Measurements from ENCODE around the gene CD58.

The CD58 gene

GRCh38 chr1:116586741-116587143 is 15.9 kb upstream of the CD58 start:
- no peaks in the 10 kb centered on the region for H3K9me3 ChIP-seq (ENCODE audit: control extremely low read depth in 1 of 5, control insufficient read depth in 4 of 5, insufficient read depth in 2 of 5, low read depth in 1 of 5, low read length in 4 of 5)
- H3K4me1 ChIP-seq (ENCODE audit: control extremely low read depth in 1 of 4, control insufficient read depth in 4 of 4, insufficient read depth in 4 of 4, low read length in 3 of 4): peaks cover 0 to 10% (median 9%) of the 10 kb centered on the region in 4 experiments
- H3K36me3 ChIP-seq (ENCODE audit: control insufficient read depth in 4 of 4, insufficient read depth in 4 of 4, low read length in 3 of 4): no peaks in the 10 kb centered on the region
- DNase-seq: no peak
- H3K27ac ChIP-seq (ENCODE audit: insufficient read depth in 1 of 2, low read depth in 1 of 2, low read length in 2 of 2, poor library complexity in 1 of 2, severe bottlenecking in 2 of 2): no peak overlapping the region
- POLR2A ChIA-PET: no interaction called here
- WGBS (ENCODE audit: insufficient coverage): 75% methylated on average over 2 of the region's 3 CpGs
- H3K4me3 ChIP-seq (ENCODE audit: control insufficient read depth in 1 of 7, extremely low read depth in 1 of 7, insufficient read depth in 4 of 7, low read depth in 2 of 7, low read length in 6 of 7): no peak overlapping the region
- CTCF ChIA-PET: interaction anchor here (1.2 to 1.3 kb wide), 2 partner anchors 9 to 13 kb away, joined by 6 read pairs; no protein-coding TSS in a partner anchor
- H3K27me3 ChIP-seq (replicated peaks in 2 of 5; ENCODE audit: control insufficient read depth in 4 of 5, insufficient read depth in 5 of 5, low read length in 4 of 5): no peaks in the 10 kb centered on the region

GRCh38 chr1:116585886-116586285 is 15.1 kb upstream of the CD58 start:
- ChIA-PET CTCF (interaction anchor here (1.2 to 1.3 kb wide), 2 partner anchors 10 to 12 kb away, joined by 6 read pairs; no protein-coding TSS in a partner anchor), POLR2A (no interaction called here)
- no peaks in the 10 kb centered on the region for H3K27me3 ChIP-seq (replicated peaks in 2 of 5; ENCODE audit: control insufficient read depth in 4 of 5, insufficient read depth in 5 of 5, low read length in 4 of 5)
- WGBS (ENCODE audit: insufficient coverage): 92% methylated on average over 1 of the region's 1 CpG
- DNase-seq: no peak
- H3K4me1 ChIP-seq (ENCODE audit: control extremely low read depth in 1 of 4, control insufficient read depth in 4 of 4, insufficient read depth in 4 of 4, low read length in 3 of 4): peaks cover 0 to 10% (median 9%) of the 10 kb centered on the region in 4 experiments
- H3K4me3 ChIP-seq (ENCODE audit: control insufficient read depth in 1 of 7, extremely low read depth in 1 of 7, insufficient read depth in 4 of 7, low read depth in 2 of 7, low read length in 6 of 7): no peak overlapping the region
- H3K9me3 ChIP-seq (ENCODE audit: control extremely low read depth in 1 of 5, control insufficient read depth in 4 of 5, insufficient read depth in 2 of 5, low read depth in 1 of 5, low read length in 4 of 5): no peaks in the 10 kb centered on the region
- H3K27ac ChIP-seq (ENCODE audit: insufficient read depth in 1 of 2, low read depth in 1 of 2, low read length in 2 of 2, poor library complexity in 1 of 2, severe bottlenecking in 2 of 2): no peak overlapping the region
- no peaks in the 10 kb centered on the region for H3K36me3 ChIP-seq (ENCODE audit: control insufficient read depth in 4 of 4, insufficient read depth in 4 of 4, low read length in 3 of 4)

GRCh38 chr1:116581323-116581885 is 10.6 kb upstream of the CD58 start:
- 100% methylated on average over 2 of the region's 3 CpGs for WGBS (ENCODE audit: insufficient coverage)
- H3K4me3 ChIP-seq (ENCODE audit: control insufficient read depth in 1 of 7, extremely low read depth in 1 of 7, insufficient read depth in 4 of 7, low read depth in 2 of 7, low read length in 6 of 7): no peak overlapping the region
- ChIA-PET CTCF (interaction anchor here (3.2 kb wide), 1 partner anchor 14 kb away, joined by 15 read pairs; no protein-coding TSS in a partner anchor), POLR2A (no interaction called here)
- H3K27ac ChIP-seq (ENCODE audit: insufficient read depth in 1 of 2, low read depth in 1 of 2, low read length in 2 of 2, poor library complexity in 1 of 2, severe bottlenecking in 2 of 2): no peak overlapping the region
- no peak for DNase-seq
- H3K27me3 ChIP-seq (replicated peaks in 2 of 5; ENCODE audit: control insufficient read depth in 4 of 5, insufficient read depth in 5 of 5, low read length in 4 of 5): peaks cover 0 to 4% (median 0%) of the 10 kb centered on the region in 5 experiments
- no peaks in the 10 kb centered on the region for H3K36me3 ChIP-seq (ENCODE audit: control insufficient read depth in 4 of 4, insufficient read depth in 4 of 4, low read length in 3 of 4)
- H3K9me3 ChIP-seq (ENCODE audit: control extremely low read depth in 1 of 5, control insufficient read depth in 4 of 5, insufficient read depth in 2 of 5, low read depth in 1 of 5, low read length in 4 of 5): no peaks in the 10 kb centered on the region
- no peaks in the 10 kb centered on the region for H3K4me1 ChIP-seq (ENCODE audit: control extremely low read depth in 1 of 4, control insufficient read depth in 4 of 4, insufficient read depth in 4 of 4, low read length in 3 of 4)

GRCh38 chr1:116580446-116581322 is 9.9 kb upstream of the CD58 start:
- ChIA-PET POLR2A (no interaction called here), CTCF (no interaction called here)
- no peaks in the 10 kb centered on the region for H3K36me3 ChIP-seq (ENCODE audit: control insufficient read depth in 4 of 4, insufficient read depth in 4 of 4, low read length in 3 of 4)
- no peaks in the 10 kb centered on the region for H3K4me1 ChIP-seq (ENCODE audit: control extremely low read depth in 1 of 4, control insufficient read depth in 4 of 4, insufficient read depth in 4 of 4, low read length in 3 of 4)
- DNase-seq: no peak
- H3K9me3 ChIP-seq (ENCODE audit: control extremely low read depth in 1 of 5, control insufficient read depth in 4 of 5, insufficient read depth in 2 of 5, low read depth in 1 of 5, low read length in 4 of 5): no peaks in the 10 kb centered on the region
- H3K27me3 ChIP-seq (replicated peaks in 2 of 5; ENCODE audit: control insufficient read depth in 4 of 5, insufficient read depth in 5 of 5, low read length in 4 of 5): peaks cover 0 to 4% (median 0%) of the 10 kb centered on the region in 5 experiments
- WGBS (ENCODE audit: insufficient coverage): 98% methylated on average over 5 of the region's 7 CpGs
- H3K4me3 ChIP-seq (ENCODE audit: control insufficient read depth in 1 of 7, extremely low read depth in 1 of 7, insufficient read depth in 4 of 7, low read depth in 2 of 7, low read length in 6 of 7): no peak overlapping the region
- H3K27ac ChIP-seq (ENCODE audit: insufficient read depth in 1 of 2, low read depth in 1 of 2, low read length in 2 of 2, poor library complexity in 1 of 2, severe bottlenecking in 2 of 2): no peak overlapping the region

- ChIA-PET POLR2A (no interaction called here), CTCF (interaction anchor here (4.0 kb wide), 1 partner anchor 17 kb away, joined by 20 read pairs; no protein-coding TSS in a partner anchor)
- no peaks in the 10 kb centered on the region for H3K9me3 ChIP-seq (ENCODE audit: control extremely low read depth in 1 of 5, control insufficient read depth in 4 of 5, insufficient read depth in 2 of 5, low read depth in 1 of 5, low read length in 4 of 5)
- DNase-seq: no peak
- no peaks in the 10 kb centered on the region for H3K36me3 ChIP-seq (ENCODE audit: control insufficient read depth in 4 of 4, insufficient read depth in 4 of 4, low read length in 3 of 4)
- 91% methylated on average over 17 of the region's 21 CpGs for WGBS (ENCODE audit: insufficient coverage)
- H3K27me3 ChIP-seq (replicated peaks in 2 of 5; ENCODE audit: control insufficient read depth in 4 of 5, insufficient read depth in 5 of 5, low read length in 4 of 5): peaks cover 0 to 4% (median 0%) of the 10 kb centered on the region in 5 experiments
- no peaks in the 10 kb centered on the region for H3K4me1 ChIP-seq (ENCODE audit: control extremely low read depth in 1 of 4, control insufficient read depth in 4 of 4, insufficient read depth in 4 of 4, low read length in 3 of 4)
- no peak overlapping the region for H3K4me3 ChIP-seq (ENCODE audit: control insufficient read depth in 1 of 7, extremely low read depth in 1 of 7, insufficient read depth in 4 of 7, low read depth in 2 of 7, low read length in 6 of 7)
- H3K27ac ChIP-seq (ENCODE audit: insufficient read depth in 1 of 2, low read depth in 1 of 2, low read length in 2 of 2, poor library complexity in 1 of 2, severe bottlenecking in 2 of 2): no peak overlapping the region
These were observed 8.5 kb upstream of the CD58 start for GRCh38 chr1:116579259-116579875.

- Histone ChIP-seq H3K36me3 (ENCODE audit: control insufficient read depth in 4 of 4, insufficient read depth in 4 of 4, low read length in 3 of 4) (no peaks in the 10 kb centered on the region), H3K27me3 (replicated peaks in 2 of 5; ENCODE audit: control insufficient read depth in 4 of 5, insufficient read depth in 5 of 5, low read length in 4 of 5) (peaks cover 0 to 4% (median 0%) of the 10 kb centered on the region in 5 experiments), H3K27ac (ENCODE audit: insufficient read depth in 1 of 2, low read depth in 1 of 2, low read length in 2 of 2, poor library complexity in 1 of 2, severe bottlenecking in 2 of 2) (no peak overlapping the region), H3K9me3 (ENCODE audit: control extremely low read depth in 1 of 5, control insufficient read depth in 4 of 5, insufficient read depth in 2 of 5, low read depth in 1 of 5, low read length in 4 of 5) (no peaks in the 10 kb centered on the region), H3K4me1 (ENCODE audit: control extremely low read depth in 1 of 4, control insufficient read depth in 4 of 4, insufficient read depth in 4 of 4, low read length in 3 of 4) (peaks cover 0 to 6% (median 0%) of the 10 kb centered on the region in 4 experiments), H3K4me3 (ENCODE audit: control insufficient read depth in 1 of 7, extremely low read depth in 1 of 7, insufficient read depth in 4 of 7, low read depth in 2 of 7, low read length in 6 of 7) (no peak overlapping the region)
- ChIA-PET CTCF (interaction anchor here (1.0 to 4.0 kb wide), 4 partner anchors 9 to 444 kb away, joined by 3 to 20 read pairs (median 4); no protein-coding TSS in a partner anchor), POLR2A (no interaction called here)
- DNase-seq: no peak
- WGBS (ENCODE audit: insufficient coverage): no CpG with 5 or more reads among the region's 1 CpG
These were observed 7.8 kb upstream of the CD58 start for GRCh38 chr1:116578581-116578980.

Measured in common myeloid progenitor, CD34-positive (primary cell).